Endothelial cell (in vitro differentiated cells): ENCODE data around the gene ASGR2. TPM values are rescaled to one million over a fixed set of nuclear protein-coding genes. Genes with fewer than 3 reads are reported as not detected.
"Not testable (repeated sequence)": the region's sequence is repeated elsewhere in the genome, so short reads cannot be mapped to it uniquely, and the experiment has no call there.

Experiments used
- DNase-seq: peaks from one replicate; pipeline ENCODE4 v3.0.0; 2021; ENCODE audit warnings: low spot score
- H3K27ac Mint-ChIP-seq: one replicate; pipeline ENCODE4 v1.8.0; 2021; ENCODE audit warnings: mixed read lengths, inconsistent platforms; ENCODE audit not compliant: unreplicated experiment
- H3K27me3 Mint-ChIP-seq: one replicate; pipeline ENCODE4 v1.8.0; 2021; ENCODE audit warnings: mild to moderate bottlenecking, moderate library complexity, mixed read lengths, inconsistent platforms; ENCODE audit not compliant: unreplicated experiment
- H3K36me3 Mint-ChIP-seq: one replicate; pipeline ENCODE4 v1.8.0; 2021; ENCODE audit warnings: mild to moderate bottlenecking, low read depth, mixed read lengths, inconsistent platforms; ENCODE audit not compliant: unreplicated experiment
- H3K4me1 Mint-ChIP-seq: one replicate; pipeline ENCODE4 v1.8.0; 2021; ENCODE audit warnings: mild to moderate bottlenecking, mixed read lengths, inconsistent platforms; ENCODE audit not compliant: unreplicated experiment
- H3K4me3 Mint-ChIP-seq: one replicate; pipeline ENCODE4 v1.8.0; 2021; ENCODE audit warnings: mild to moderate bottlenecking, mixed read lengths, inconsistent platforms; ENCODE audit not compliant: unreplicated experiment
- H3K9me3 Mint-ChIP-seq: one replicate; pipeline ENCODE4 v1.8.0; 2021; ENCODE audit warnings: mixed read lengths, inconsistent platforms; ENCODE audit not compliant: unreplicated experiment
- CTCF ChIP-seq: fragments of 200-600 bp; sonication (generic); IDR thresholded peaks from one replicate; pipeline ENCODE4 v1.5.0; 2021; ENCODE audit warnings: antibody characterized with exemption; ENCODE audit not compliant: unreplicated experiment
- total RNA-seq: library from RNA; stranded (reverse); fragmentation: NEBNext Ultra II Directional; extraction: Animal tissue kit (Norgen Biotek cat#: 25700); gene quantifications from one replicate; pipeline ENCODE4 v1.2.1, GENCODE V29; 2021; ENCODE audit not compliant: unreplicated experiment

ASGR2 gene
- total RNA-seq, 1 donor from 2014 or later, result 0.41 TPM

DNA sequence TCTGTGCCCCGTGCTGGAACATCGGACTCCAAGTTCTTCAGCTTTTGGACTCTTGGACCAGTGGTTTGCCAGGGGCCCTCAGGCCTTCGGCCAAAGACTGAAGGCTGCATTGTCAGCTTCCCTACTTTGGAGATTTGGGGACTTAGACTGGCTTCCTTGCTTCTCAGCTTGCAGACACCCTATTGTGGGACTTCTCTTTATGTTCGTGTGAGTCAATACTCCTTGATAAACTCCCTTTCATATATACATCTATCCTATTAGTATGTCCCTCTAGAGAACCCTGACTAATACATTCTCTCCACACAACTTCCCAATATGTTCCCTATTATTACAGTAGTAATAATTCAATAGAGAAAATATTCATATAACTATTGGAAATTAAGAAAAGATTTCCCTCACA is 9.2 kb upstream of the ASGR2 start:
- no peak overlapping the region for H3K27ac Mint-ChIP-seq
- no peak for DNase-seq

GRCh38 chr17:7122381-7122780 is 7.8 kb upstream of the ASGR2 start:
- no peak for DNase-seq
- H3K36me3 Mint-ChIP-seq, result no peaks in the 10 kb centered on the region
- H3K9me3 Mint-ChIP-seq, result no peaks in the 10 kb centered on the region
- H3K27me3 Mint-ChIP-seq, result peaks cover 2% of the 10 kb centered on the region
- H3K4me1 Mint-ChIP-seq, result peaks cover 8% of the 10 kb centered on the region
- no peak overlapping the region for H3K4me3 Mint-ChIP-seq
- H3K27ac Mint-ChIP-seq, result no peak overlapping the region
- TF ChIP-seq CTCF, result no peak

More for the DNA sequence above, 9.2 kb upstream of the ASGR2 start:
- TF ChIP-seq CTCF, result no peak
- peaks cover 2% of the 10 kb centered on the region for H3K27me3 Mint-ChIP-seq
- no peaks in the 10 kb centered on the region for H3K9me3 Mint-ChIP-seq
- H3K36me3 Mint-ChIP-seq, result no peaks in the 10 kb centered on the region
- H3K4me3 Mint-ChIP-seq, result no peak overlapping the region
- H3K4me1 Mint-ChIP-seq, result peaks cover 13% of the 10 kb centered on the region

- not testable (repeated sequence) for H3K36me3 Mint-ChIP-seq, H3K27ac Mint-ChIP-seq, H3K27me3 Mint-ChIP-seq, H3K4me3 Mint-ChIP-seq, H3K9me3 Mint-ChIP-seq, DNase-seq
- H3K4me1 Mint-ChIP-seq, result peaks cover 11% of the 10 kb centered on the region
Measured at GRCh38 chr17:7120635-7121034, 6.0 kb upstream of the ASGR2 start.

DNA sequence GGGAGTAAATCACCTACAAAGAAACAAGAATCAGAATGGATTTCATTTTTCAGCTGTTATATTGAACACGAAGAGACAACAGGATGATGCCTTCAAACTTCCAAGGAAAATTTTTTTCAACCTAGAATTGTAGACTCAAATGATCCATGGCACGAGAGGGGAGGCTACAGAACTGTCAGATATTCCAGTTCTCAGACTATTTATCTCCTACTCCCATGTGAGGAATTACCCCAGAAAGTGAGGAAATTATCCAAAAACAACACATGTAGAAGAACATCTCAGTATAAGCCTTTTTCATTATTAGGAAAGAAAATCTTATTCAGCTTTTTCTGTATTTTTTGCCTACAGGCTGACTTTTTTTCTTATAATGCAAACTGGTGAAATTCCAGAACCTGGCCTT is 5.5 kb upstream of the ASGR2 start:
- no peak overlapping the region for H3K27ac Mint-ChIP-seq
- DNase-seq, result no peak
- H3K36me3 Mint-ChIP-seq, result no peaks in the 10 kb centered on the region
- no peak for TF ChIP-seq CTCF
- peaks cover 11% of the 10 kb centered on the region for H3K4me1 Mint-ChIP-seq
- H3K27me3 Mint-ChIP-seq, result peaks cover 5% of the 10 kb centered on the region
- no peak overlapping the region for H3K4me3 Mint-ChIP-seq
- no peaks in the 10 kb centered on the region for H3K9me3 Mint-ChIP-seq

DNA sequence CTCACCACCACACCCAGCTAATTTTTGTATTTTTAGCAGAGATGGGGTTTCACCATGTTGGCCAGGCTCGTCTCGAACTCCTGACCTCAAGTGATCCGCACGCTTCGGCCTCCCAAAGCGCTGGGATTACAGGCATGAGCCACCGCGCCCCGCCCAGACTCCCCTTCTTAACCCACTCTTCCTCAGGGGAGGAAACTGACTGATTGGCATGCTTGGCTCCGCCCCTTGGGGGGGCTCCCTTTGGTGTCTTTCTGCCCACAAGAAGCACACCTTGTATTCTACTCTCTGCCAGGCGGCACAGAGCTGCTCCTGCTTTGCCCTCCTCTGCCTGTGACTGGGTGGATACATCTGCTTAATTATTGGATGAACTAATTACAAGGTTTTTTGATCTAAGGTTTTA is 4.7 kb upstream of the ASGR2 start:
- Mint-ChIP-seq H3K27ac (no peak overlapping the region), H3K4me1 (peaks cover 14% of the 10 kb centered on the region), H3K4me3 (no peak overlapping the region), H3K36me3 (no peaks in the 10 kb centered on the region), H3K27me3 (peaks cover 5% of the 10 kb centered on the region), H3K9me3 (no peaks in the 10 kb centered on the region)
- no peak for DNase-seq
- TF ChIP-seq CTCF, result no peak
